Stimulated activated CD4-positive, alpha-beta T cell treated with anti-CD3 and anti-CD28 coated beads, TNF-alpha, amount 100 ng/mL, for 1 hour (primary cell): ENCODE data around the gene KRTAP4-9.
"Not testable (repeated sequence)": the region's sequence is repeated elsewhere in the genome, so short reads cannot be mapped to it uniquely, and the experiment has no call there.

ENCODE experiments used
- DNase-seq, 3 donors: peaks; one replicate each; pipeline ENCODE4 v3.0.0-alpha.2; 2020; ENCODE audit warnings: low read depth in 3 of 3, low spot score in 1 of 3

Gene KRTAP4-9

DNA sequence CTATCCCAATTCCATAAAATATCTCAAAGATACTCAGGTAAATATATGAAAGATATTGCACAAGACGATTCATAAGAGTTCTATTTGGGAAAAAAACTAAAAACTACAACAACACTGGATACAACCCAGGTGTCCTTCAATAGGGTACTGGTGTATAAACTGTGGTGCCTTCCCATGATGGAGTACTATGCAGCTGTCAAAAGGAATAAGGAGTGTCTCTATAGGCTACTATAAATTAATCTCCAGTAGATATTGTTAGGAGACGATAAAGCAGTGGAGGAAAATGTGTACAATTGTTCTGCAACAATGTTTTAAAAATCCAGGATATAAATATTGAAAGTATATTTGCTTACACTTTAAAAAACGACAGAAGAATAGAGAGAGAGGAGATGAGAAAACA is 21.2 kb downstream of the KRTAP4-9 start:
- DNase-seq = no peak

DNA sequence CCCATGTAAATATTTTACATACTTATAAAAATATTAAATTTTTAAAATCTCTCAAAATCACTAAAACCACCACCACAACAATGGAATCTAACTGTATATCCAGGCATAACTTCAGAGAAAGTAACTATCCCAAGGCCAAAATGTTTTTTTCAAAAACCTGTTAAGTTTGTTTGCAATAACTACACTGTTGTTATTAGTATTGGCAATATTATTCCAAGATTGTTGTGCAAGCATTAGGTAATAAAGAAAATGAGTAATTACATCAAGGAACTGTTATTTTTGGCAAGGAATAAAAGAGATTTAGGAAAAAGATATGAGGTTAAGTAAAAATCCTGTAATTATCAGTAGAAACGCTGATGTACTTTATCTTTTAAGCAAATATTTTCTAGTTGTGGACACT is 22.2 kb downstream of the KRTAP4-9 start:
- DNase-seq = no peak

GRCh38 chr17:41131979-41132378 is 26.8 kb downstream of the KRTAP4-9 start:
- DNase-seq = no peak

GRCh38 chr17:41133880-41134735 is 28.9 kb downstream of the KRTAP4-9 start:
- DNase-seq = no peak

- DNase-seq = not testable (repeated sequence)
Observed at GRCh38 chr17:41139865-41140264, 34.7 kb downstream of the KRTAP4-9 start.

- no peak for DNase-seq
Observed at GRCh38 chr17:41140360-41141131, 35.4 kb downstream of the KRTAP4-9 start, which contains the start of gene KRTAP4-6. Gene KRTAP4-6 (minus strand): TSS chr17:41140544. CDS start chr17:41140487, 57 bp downstream.

DNA sequence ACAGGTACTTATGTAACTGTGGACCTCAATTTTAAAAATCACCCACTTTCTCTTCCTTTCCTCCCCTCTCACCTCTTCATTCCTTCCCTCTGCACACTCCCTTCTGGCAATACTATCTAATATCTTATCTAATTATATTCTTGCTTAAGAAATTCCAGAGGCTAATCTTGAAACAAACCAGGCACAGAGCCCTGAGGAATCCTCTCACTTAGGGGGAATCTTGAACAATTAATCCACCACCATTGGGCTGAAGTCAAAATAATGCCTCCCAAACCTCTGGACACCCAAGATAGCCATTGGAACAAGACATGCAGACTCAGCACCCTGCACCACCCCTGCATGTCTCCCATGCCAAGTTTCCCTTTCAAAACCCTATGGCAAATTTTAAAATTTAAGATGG is 36.2 kb downstream of the KRTAP4-9 start:
- DNase-seq = no peak

DNA sequence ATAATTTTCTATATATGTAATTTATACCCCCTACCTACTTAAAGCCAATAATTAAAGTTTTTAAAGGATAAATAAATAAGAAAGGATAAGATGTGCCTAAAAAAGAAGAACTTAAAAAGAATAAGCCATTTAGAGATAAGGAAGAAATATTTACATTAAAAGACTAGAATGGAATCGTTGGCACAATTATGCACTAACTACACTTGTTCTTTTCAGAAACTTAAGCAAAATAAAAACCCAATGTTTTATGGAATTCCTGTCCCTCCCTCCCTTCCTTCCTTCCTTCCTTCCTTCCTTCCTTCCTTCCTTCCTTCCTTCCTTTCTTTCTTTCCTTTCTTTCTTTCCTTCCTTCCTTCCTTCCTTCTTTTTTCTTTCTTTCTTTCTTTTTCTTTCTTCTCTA is 39.7 kb downstream of the KRTAP4-9 start:
- DNase-seq = no peak

- no peak for DNase-seq
Observed at GRCh38 chr17:41145261-41145660, 40.1 kb downstream of the KRTAP4-9 start.

GRCh38 chr17:41147531-41148204 is 42.5 kb downstream of the KRTAP4-9 start:
- DNase-seq = no peak

GRCh38 chr17:41148971-41149651 is 43.9 kb downstream of the KRTAP4-9 start:
- DNase-seq = not testable (repeated sequence)

- DNase-seq = no peak
Observed at GRCh38 chr17:41149652-41149985, 44.4 kb downstream of the KRTAP4-9 start, which contains the start of gene KRTAP4-5. Gene KRTAP4-5 (minus strand): TSS chr17:41149825. CDS start chr17:41149767, 58 bp downstream.

DNA sequence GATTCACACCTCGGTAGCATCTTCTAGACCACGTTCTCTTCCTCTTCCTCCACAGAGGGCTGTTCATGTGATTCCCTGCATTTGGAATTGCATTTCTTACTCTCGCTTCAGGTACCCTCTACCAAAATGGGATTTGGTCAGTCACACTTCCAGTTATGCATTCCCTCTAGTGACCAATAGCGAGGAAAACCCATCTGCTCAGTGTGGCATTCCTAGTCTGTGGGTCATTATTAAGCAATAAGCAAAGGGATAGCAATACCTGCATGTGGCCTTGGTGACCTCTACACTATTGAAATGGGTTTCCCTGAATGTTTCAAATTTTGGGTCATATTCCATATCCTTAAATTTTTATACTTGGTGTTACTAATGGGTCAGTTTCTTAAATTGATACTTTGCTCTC is 44.8 kb downstream of the KRTAP4-9 start:
- no peak for DNase-seq

DNA sequence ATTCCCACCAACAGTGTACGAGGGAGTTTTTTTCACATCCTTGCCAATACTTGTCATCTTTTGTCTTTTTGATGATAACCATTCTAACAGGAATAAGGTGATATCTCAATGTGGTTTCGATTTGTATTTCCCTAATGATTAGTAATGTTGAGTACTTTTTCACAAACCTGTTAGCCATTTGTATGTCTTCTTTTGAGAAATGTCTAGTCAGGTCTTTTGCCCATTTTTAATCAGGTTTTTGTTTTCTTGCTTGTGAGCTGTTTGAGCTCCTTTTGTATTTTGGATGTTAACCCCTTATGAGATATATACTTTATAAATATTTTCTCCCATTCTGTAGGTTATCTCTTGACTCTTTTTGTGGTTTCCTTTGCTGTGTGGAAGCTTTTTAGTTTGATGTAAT is 46.3 kb downstream of the KRTAP4-9 start:
- no peak for DNase-seq

DNA sequence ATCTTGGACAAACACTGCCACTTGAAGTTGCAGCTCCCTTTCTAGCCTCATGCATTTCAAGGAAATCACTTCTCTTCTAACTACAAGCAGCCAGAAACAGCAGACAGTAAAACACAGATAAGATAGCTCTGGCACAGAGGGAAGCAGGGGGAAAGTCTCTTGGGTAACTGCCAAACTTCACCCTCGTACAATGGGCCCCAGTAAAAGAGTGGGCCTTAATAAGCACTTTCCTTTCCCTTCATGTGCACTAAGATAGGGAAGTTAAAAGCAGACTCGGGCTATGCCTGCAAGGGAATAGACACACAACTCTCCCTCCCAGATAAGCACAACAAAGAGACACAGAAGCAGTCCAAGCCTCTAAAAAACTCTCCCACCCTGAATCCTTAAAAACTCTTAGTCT is 48.7 kb downstream of the KRTAP4-9 start:
- no peak for DNase-seq
